Activated B cell treated with CpG ODN at 0.5 μM for 24 hours (primary cell): Measurements from ENCODE around the gene MYBPC1. TPM values are rescaled to one million over a fixed set of nuclear protein-coding genes. Genes with fewer than 3 reads are reported as not detected.
A peak's percentile ranks its signal among the peaks of the same experiment; 100 is the strongest.

Source experiments
- ATAC-seq: fragments of 200-7000 bp; cut with Tn5 transposase; one replicate; pipeline ENCODE4 v1.10.0; 2021; ENCODE audit warnings: low read depth, mild to moderate bottlenecking, moderate library complexity
- CTCF ChIA-PET: fragments of 350-600 bp; sonication (Branson Sonifier 250); formaldehyde crosslinking; loops from one replicate; lab custom pipeline; 2021; ENCODE audit warnings: antibody characterized with exemption; lab: Charles Lee
- POLR2A ChIA-PET: fragments of 350-600 bp; sonication (Branson Sonifier 250); formaldehyde crosslinking; loops from one replicate; lab custom pipeline; 2021; ENCODE audit warnings: antibody characterized with exemption; lab: Charles Lee
- DNase-seq: peaks from one replicate; pipeline ENCODE4 v3.0.0; 2022
- H3K27ac Mint-ChIP-seq: one replicate; pipeline ENCODE4 v1.8.0; 2020; ENCODE audit warnings: mixed read lengths
- H3K27me3 Mint-ChIP-seq: one replicate; pipeline ENCODE4 v1.8.0; 2021; ENCODE audit warnings: mixed read lengths
- H3K36me3 Mint-ChIP-seq: one replicate; pipeline ENCODE4 v1.8.0; 2021; ENCODE audit warnings: low read depth, mixed read lengths
- H3K4me1 Mint-ChIP-seq: one replicate; pipeline ENCODE4 v1.8.0; 2021; ENCODE audit warnings: mixed read lengths
- H3K4me3 Mint-ChIP-seq: one replicate; pipeline ENCODE4 v1.8.0; 2020; ENCODE audit warnings: mild to moderate bottlenecking, mixed read lengths
- H3K9me3 Mint-ChIP-seq: one replicate; pipeline ENCODE4 v1.8.0; 2020; ENCODE audit warnings: mixed read lengths
- intact Hi-C: fragments of 100-400 bp; cut with micrococcal nuclease; formaldehyde crosslinking; loops from one replicate; pipeline ENCODE4 v1.15.1; 2024
- total RNA-seq: library from RNA; stranded (reverse); gene quantifications from 2 replicates; pipeline ENCODE4 v1.2.3, GENCODE V29; 2022
- TF ChIP-seq, protein P1 (sequence below): fragments of 200-600 bp; IDR thresholded peaks from one replicate; pipeline ENCODE4 v1.8.0; 2022; ENCODE audit warnings: antibody characterized with exemption, mild to moderate bottlenecking

The MYBPC1 gene
- total RNA-seq, 1 donor from 2014 or later = not detected

DNA sequence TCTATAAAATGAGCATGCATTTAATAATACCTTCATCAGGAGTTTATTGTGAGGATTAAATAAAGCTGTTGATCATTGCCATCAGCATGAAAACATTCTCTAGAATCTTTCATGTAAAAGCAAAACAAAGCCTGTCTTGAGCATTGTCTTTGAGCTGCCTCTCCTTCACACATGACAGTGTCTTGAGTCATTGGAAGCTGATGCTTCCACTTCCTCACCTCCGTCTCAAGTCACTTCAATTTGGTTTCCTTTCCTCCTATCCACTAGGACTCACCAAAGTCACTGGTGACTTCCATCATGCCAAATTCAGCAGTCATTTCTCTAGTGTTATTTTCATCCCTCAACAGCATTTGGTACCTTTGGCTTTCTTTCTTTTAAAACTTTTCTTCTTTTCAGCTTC, 31.6 kb upstream of the MYBPC1 start:
- peaks cover 3% of the 10 kb centered on the region for H3K27me3 Mint-ChIP-seq
- DNase-seq (no peak), ATAC-seq (no peak)
- no peaks in the 10 kb centered on the region for H3K9me3 Mint-ChIP-seq
- H3K4me1 Mint-ChIP-seq = no peaks in the 10 kb centered on the region
- TF ChIP-seq, protein P1, sequence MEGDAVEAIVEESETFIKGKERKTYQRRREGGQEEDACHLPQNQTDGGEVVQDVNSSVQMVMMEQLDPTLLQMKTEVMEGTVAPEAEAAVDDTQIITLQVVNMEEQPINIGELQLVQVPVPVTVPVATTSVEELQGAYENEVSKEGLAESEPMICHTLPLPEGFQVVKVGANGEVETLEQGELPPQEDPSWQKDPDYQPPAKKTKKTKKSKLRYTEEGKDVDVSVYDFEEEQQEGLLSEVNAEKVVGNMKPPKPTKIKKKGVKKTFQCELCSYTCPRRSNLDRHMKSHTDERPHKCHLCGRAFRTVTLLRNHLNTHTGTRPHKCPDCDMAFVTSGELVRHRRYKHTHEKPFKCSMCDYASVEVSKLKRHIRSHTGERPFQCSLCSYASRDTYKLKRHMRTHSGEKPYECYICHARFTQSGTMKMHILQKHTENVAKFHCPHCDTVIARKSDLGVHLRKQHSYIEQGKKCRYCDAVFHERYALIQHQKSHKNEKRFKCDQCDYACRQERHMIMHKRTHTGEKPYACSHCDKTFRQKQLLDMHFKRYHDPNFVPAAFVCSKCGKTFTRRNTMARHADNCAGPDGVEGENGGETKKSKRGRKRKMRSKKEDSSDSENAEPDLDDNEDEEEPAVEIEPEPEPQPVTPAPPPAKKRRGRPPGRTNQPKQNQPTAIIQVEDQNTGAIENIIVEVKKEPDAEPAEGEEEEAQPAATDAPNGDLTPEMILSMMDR = no peak
- ChIA-PET CTCF (interaction anchor here (1.3 kb wide), 1 partner anchor 197 kb away, joined by 4 read pairs; no protein-coding TSS in a partner anchor), POLR2A (no interaction called here)
- intact Hi-C loops = no loop called here
- H3K36me3 Mint-ChIP-seq = no peaks in the 10 kb centered on the region
- H3K4me3 Mint-ChIP-seq = no peak overlapping the region
- H3K27ac Mint-ChIP-seq = no peak overlapping the region

DNA sequence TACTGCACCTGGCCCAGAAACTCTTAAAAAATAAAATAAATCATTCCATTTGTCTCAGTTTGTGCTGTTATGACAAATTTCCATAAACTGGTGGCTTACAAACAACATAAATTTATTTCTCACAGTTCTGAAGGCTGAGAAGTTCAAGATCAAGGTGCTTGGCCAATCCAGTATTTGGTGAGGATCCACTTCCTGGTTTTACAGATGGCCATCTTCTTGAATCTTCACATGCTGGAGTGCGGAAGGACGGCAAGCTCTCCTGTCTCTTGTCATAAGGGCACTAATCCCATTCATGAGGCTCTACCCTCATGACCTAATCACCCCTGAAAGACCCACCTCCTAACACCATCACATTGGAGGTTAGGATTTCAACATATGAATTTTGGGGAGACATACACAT, 29.9 kb upstream of the MYBPC1 start:
- ATAC-seq (no peak), DNase-seq (no peak)
- no peaks in the 10 kb centered on the region for H3K36me3 Mint-ChIP-seq
- no peaks in the 10 kb centered on the region for H3K4me1 Mint-ChIP-seq
- POLR2A ChIA-PET = no interaction called here
- CTCF ChIA-PET = no interaction called here
- no peak overlapping the region for H3K4me3 Mint-ChIP-seq
- no peak overlapping the region for H3K27ac Mint-ChIP-seq
- intact Hi-C loops = no loop called here
- H3K27me3 Mint-ChIP-seq = peaks cover 7% of the 10 kb centered on the region
- no peaks in the 10 kb centered on the region for H3K9me3 Mint-ChIP-seq
- TF ChIP-seq, protein P1 = no peak

DNA sequence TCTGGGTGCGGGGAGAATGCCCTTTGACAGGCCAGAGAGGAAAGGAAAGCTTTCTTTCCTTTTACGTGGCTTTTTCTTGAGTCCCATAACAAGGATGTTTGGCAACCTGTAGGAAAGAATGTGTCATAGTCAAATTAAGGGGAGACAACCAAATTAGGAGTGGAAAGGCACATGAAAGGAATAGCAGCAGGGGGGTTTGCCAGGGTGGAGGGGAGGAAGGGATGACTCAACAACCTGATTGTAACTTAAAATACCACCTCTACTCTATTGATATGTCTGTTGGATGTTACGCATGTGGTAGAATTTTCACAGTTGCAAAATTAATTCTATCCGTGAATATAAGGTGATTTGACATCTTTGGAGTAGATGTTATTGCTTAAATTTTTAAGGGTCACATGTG, 28.5 kb upstream of the MYBPC1 start:
- no peak overlapping the region for H3K4me3 Mint-ChIP-seq
- ATAC-seq (no peak), DNase-seq (no peak)
- no peaks in the 10 kb centered on the region for H3K36me3 Mint-ChIP-seq
- H3K4me1 Mint-ChIP-seq = peaks cover 4% of the 10 kb centered on the region
- peaks cover 7% of the 10 kb centered on the region for H3K27me3 Mint-ChIP-seq
- H3K27ac Mint-ChIP-seq = no peak overlapping the region
- intact Hi-C loops = no loop called here
- H3K9me3 Mint-ChIP-seq = no peaks in the 10 kb centered on the region
- ChIA-PET CTCF (interaction anchor here (1.2 kb wide), 1 partner anchor 193 kb away, joined by 5 read pairs; no protein-coding TSS in a partner anchor), POLR2A (no interaction called here)
- TF ChIP-seq, protein P1 = no peak

- POLR2A ChIA-PET = no interaction called here
- CTCF ChIA-PET = no interaction called here
- H3K36me3 Mint-ChIP-seq = no peaks in the 10 kb centered on the region
- intact Hi-C loops = no loop called here
- no peak overlapping the region for H3K4me3 Mint-ChIP-seq
- TF ChIP-seq, protein P1 = no peak
- H3K27me3 Mint-ChIP-seq = peaks cover 7% of the 10 kb centered on the region
- no peaks in the 10 kb centered on the region for H3K9me3 Mint-ChIP-seq
- H3K4me1 Mint-ChIP-seq = peaks cover 4% of the 10 kb centered on the region
- H3K27ac Mint-ChIP-seq = no peak overlapping the region
- ATAC-seq (no peak), DNase-seq (no peak)
Measured at GRCh38 chr12:101567918-101568317, 26.9 kb upstream of the MYBPC1 start.

DNA sequence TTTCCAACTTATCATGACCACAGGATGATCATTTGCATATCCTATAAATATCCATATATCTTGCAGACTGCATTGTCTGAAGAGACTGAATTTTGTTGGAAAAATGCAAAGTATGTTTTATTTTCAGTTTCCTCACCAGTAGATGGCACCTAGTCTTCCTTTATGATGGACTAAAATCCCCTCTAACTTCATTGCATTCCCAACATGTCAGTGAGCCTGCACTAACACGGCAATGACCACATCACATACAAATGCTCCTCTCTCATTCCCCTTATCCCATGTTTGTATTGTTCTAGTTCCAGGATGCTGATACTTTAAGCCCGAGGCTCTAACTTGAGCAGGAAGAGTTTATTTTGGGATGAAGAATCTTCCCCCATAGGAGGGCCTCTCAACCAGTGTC, 24.7 kb upstream of the MYBPC1 start:
- ChIA-PET POLR2A (interaction anchor here (0.9 kb wide), 1 partner anchor 174 kb away, joined by 5 read pairs; no protein-coding TSS in a partner anchor), CTCF (interaction anchor here (1.8 kb wide), 1 partner anchor 190 kb away, joined by 7 read pairs; no protein-coding TSS in a partner anchor)
- Mint-ChIP-seq H3K4me1 (peaks cover 4% of the 10 kb centered on the region), H3K27me3 (peaks cover 7% of the 10 kb centered on the region), H3K36me3 (no peaks in the 10 kb centered on the region), H3K27ac (no peak overlapping the region), H3K4me3 (no peak overlapping the region), H3K9me3 (no peaks in the 10 kb centered on the region)
- ATAC-seq (peak; percentile 34), DNase-seq (no peak)
- TF ChIP-seq, protein P1 = no peak
- intact Hi-C loops = loop anchor here (1.0 to 5.0 kb wide), 4 partner anchors 127 to 269 kb away; partner anchors contain the start of genes CHPT1 and GNPTAB
